ENCODE results near the gene GPRC5A.

GPRC5A gene

GRCh38 chr12:12945591-12945990, 54.2 kb downstream of the GPRC5A start:
- no peak for DNase-seq

- no peak for DNase-seq
Observed at GRCh38 chr12:12946686-12947355, 55.5 kb downstream of the GPRC5A start.

GRCh38 chr12:12947902-12948301, 56.5 kb downstream of the GPRC5A start:
- DNase-seq, result no peak

- DNase-seq, result no peak
Observed at GRCh38 chr12:12951504-12951903, 60.1 kb downstream of the GPRC5A start.

- DNase-seq, result no peak
Observed at GRCh38 chr12:12952036-12952435, 60.7 kb downstream of the GPRC5A start, which contains the start of gene GPRC5D. TSS of gene GPRC5D (minus strand) at chr12:12952170. CDS start at chr12:12950384, 1,786 bp downstream.

- no peak for DNase-seq
Observed at GRCh38 chr12:12954356-12954755, 63.0 kb downstream of the GPRC5A start.

GRCh38 chr12:12954878-12955625, 63.7 kb downstream of the GPRC5A start:
- DNase-seq, result no peak

- no peak for DNase-seq
Observed at GRCh38 chr12:12958886-12959285, 67.5 kb downstream of the GPRC5A start.

GRCh38 chr12:12960639-12961209, 69.4 kb downstream of the GPRC5A start:
- DNase-seq, result no peak

- no peak for DNase-seq
Observed at GRCh38 chr12:12964255-12964654, 72.9 kb downstream of the GPRC5A start.

GRCh38 chr12:12965836-12966235, 74.5 kb downstream of the GPRC5A start:
- DNase-seq, result no peak
